Spleen (tissue), 11 donors: ENCODE measurements around the gene CIPC. TPM values are rescaled to one million over a fixed set of nuclear protein-coding genes. Genes with fewer than 3 reads are reported as not detected.
A peak's percentile ranks its signal among the peaks of the same experiment; 100 is the strongest.

ENCODE experiments used
- DNase-seq: peaks from one replicate; pipeline ENCODE4 v3.0.0-alpha.2; 2020
- H3K27ac ChIP-seq, 8 donors: fragments of 200-600 bp; sonication (generic) in 7 of 8; 1 replicate in 4 of 8; 2 replicates in 4 of 8; pipeline versions ENCODE4 v1.5.0 to v1.8.0; 2016 to 2021; ENCODE audit warnings: inconsistent platforms in 4 of 8, mild to moderate bottlenecking in 4 of 8, moderate library complexity in 1 of 8
- H3K27me3 ChIP-seq, 7 donors: fragments of 200-600 bp; sonication (generic) in 6 of 7; replicated peaks in 1 of 7; 1 replicate in 4 of 7; 2 replicates in 3 of 7; pipeline versions ENCODE4 v1.5.0 to v1.8.0; 2016 to 2021; ENCODE audit warnings: inconsistent platforms in 3 of 7, mild to moderate bottlenecking in 1 of 7
- H3K36me3 ChIP-seq, 6 donors: fragments of 200-600 bp; sonication (generic) in 5 of 6; 1 replicate in 4 of 6; 2 replicates in 2 of 6; pipeline versions ENCODE4 v1.5.0 to v1.8.0; 2016 to 2021; ENCODE audit warnings: inconsistent platforms in 2 of 6
- H3K4me1 ChIP-seq, 6 donors: fragments of 200-600 bp; sonication (generic) in 5 of 6; 1 replicate in 3 of 6; 2 replicates in 3 of 6; pipeline versions ENCODE4 v1.5.0 to v1.8.0; 2016 to 2021; ENCODE audit warnings: inconsistent platforms in 3 of 6
- H3K4me3 ChIP-seq, 8 donors: fragments of 200-600 bp; sonication (generic) in 7 of 8; 1 replicate in 4 of 8; 2 replicates in 4 of 8; pipeline versions ENCODE4 v1.5.0 to v1.8.0; 2016 to 2021; ENCODE audit warnings: inconsistent platforms in 4 of 8, mild to moderate bottlenecking in 4 of 8, moderate library complexity in 2 of 8
- H3K9me3 ChIP-seq, 8 donors: fragments of 200-600 bp; sonication (generic) in 7 of 8; 1 replicate in 4 of 8; 2 replicates in 4 of 8; pipeline versions ENCODE4 v1.5.0 to v1.8.0; 2016 to 2021; ENCODE audit warnings: inconsistent platforms in 4 of 8
- CTCF ChIP-seq, 11 experiments: fragments of 200-600 bp in 7 of 11; fragments of 450-650 bp in 4 of 11; sonication (generic) in 4 of 11; IDR thresholded peaks in 8 of 11; conservative IDR thresholded peaks in 3 of 11; 1 replicate in 7 of 11; 2 replicates in 4 of 11; pipeline versions ENCODE4 v1.4.0 to v1.8.0; 2016 to 2021; ENCODE audit warnings: antibody characterized with exemption in 11 of 11, inconsistent platforms in 4 of 11, mild to moderate bottlenecking in 1 of 11
- POLR2A ChIP-seq, 3 donors: fragments of 450-650 bp; IDR thresholded peaks; one replicate each; pipeline ENCODE4 v1.5.1; 2017; ENCODE audit warnings: antibody characterized with exemption in 3 of 3, mild to moderate bottlenecking in 1 of 3
- POLR2AphosphoS5 ChIP-seq, 3 donors: sonication (generic); formaldehyde crosslinking; IDR thresholded peaks; one replicate each; pipeline ENCODE4 v1.5.1; 2017; ENCODE audit warnings: antibody characterized with exemption in 3 of 3
- WGBS, 5 donors: extraction: QIAGEN DNeasy Blood & Tissue Kit in 3 of 5; methylation state at CpG; one replicate each; pipeline versions ENCODE4 v1.1.5 to v1.1.7; 2013 to 2018; 5-methylcytosine and 5-hydroxymethylcytosine counted together
- intact Hi-C: fragments of 100-400 bp; cut with DNase I; formaldehyde crosslinking; loops from one replicate; pipeline ENCODE4 v1.15.0; 2023; ENCODE audit warnings: low total_unique reads
- polyA plus RNA-seq, 3 donors: library from polyadenylated mRNA; stranded (reverse); fragments of 200-250 nt; gene quantifications; one replicate each; pipeline ENCODE4 v1.2.1, GENCODE V29; 2013
- total RNA-seq, 7 donors: library from RNA; depleted of rRNA in 3 of 7; stranded (reverse); fragments of >200 nt in 3 of 7; fragmentation: NEBNext Ultra II Directional in 4 of 7; extraction: Animal tissue kit (Norgen Biotek cat#: 25700) in 4 of 7; gene quantifications; one replicate each; pipeline versions ENCODE4 v1.1.0 to v1.2.1, GENCODE V29; 2016 to 2021
- donor health status: healthy with polysubstance abuse.
- donor health status: DM: no; HTN: no; CAD: no; lungs with moderate emphysema.
- donor health status: DM: no; HTN: no; CAD: no.
- donor health status: Bipolar disorder and iron deficiency.
- donor health status: healthy.
- donor health status: DM: no; HTN: no; CAD: no.
- donor health status: DM: yes; HTN: yes; CAD: no.

CIPC gene
- total and polyA plus RNA-seq, 10 donors, result 4.2 to 33.8 (median 17.7) TPM

GRCh38 chr14:77069551-77069950 is 28.5 kb upstream of the CIPC start:
- 84 to 93% (median 88%) methylated on average over 7 of the region's 7 CpGs for WGBS, 5 donors
- intact Hi-C loops, result no loop called here
- H3K27me3 ChIP-seq, result peaks cover 0 to 22% (median 0%) of the 10 kb centered on the region in 7 donors
- TF ChIP-seq POLR2A (IDR thresholded peaks at IDR 0.05) (no peak), CTCF (IDR thresholded peaks at IDR 0.05 in 8 of 11, conservative IDR thresholded peaks at IDR 0.05 in 3 of 11) (no peak), POLR2AphosphoS5 (IDR thresholded peaks at IDR 0.05) (no peak)
- H3K27ac ChIP-seq, result peak overlapping the region in 1 of 8 donors; percentile 10
- H3K4me3 ChIP-seq, result no peak overlapping the region
- peaks cover 0 to 41% (median 29%) of the 10 kb centered on the region in 6 donors for H3K4me1 ChIP-seq
- H3K9me3 ChIP-seq, result no peaks in the 10 kb centered on the region
- no peak for DNase-seq
- H3K36me3 ChIP-seq, result peaks cover 0 to 6% (median 0%) of the 10 kb centered on the region in 6 donors

- peak overlapping the region in 3 of 8 donors; percentile 25 to 91 (median 47) for H3K27ac ChIP-seq
- TF ChIP-seq POLR2A (IDR thresholded peaks at IDR 0.05) (no peak), POLR2AphosphoS5 (IDR thresholded peaks at IDR 0.05) (no peak), CTCF (IDR thresholded peaks at IDR 0.05 in 8 of 11, conservative IDR thresholded peaks at IDR 0.05 in 3 of 11) (no peak)
- 55 to 85% (median 76%) methylated on average over 3 of the region's 3 CpGs for WGBS, 5 donors
- intact Hi-C loops, result loop anchor here (2.0 kb wide), 1 partner anchor 197 kb away; no protein-coding TSS in a partner anchor
- DNase-seq, result no peak
- peaks cover 0 to 56% (median 29%) of the 10 kb centered on the region in 6 donors for H3K4me1 ChIP-seq
- peaks cover 0 to 6% (median 0%) of the 10 kb centered on the region in 6 donors for H3K36me3 ChIP-seq
- H3K9me3 ChIP-seq, result no peaks in the 10 kb centered on the region
- H3K27me3 ChIP-seq, result peaks cover 0 to 22% (median 0%) of the 10 kb centered on the region in 7 donors
- no peak overlapping the region for H3K4me3 ChIP-seq
Measured at GRCh38 chr14:77071938-77072388, 26.1 kb upstream of the CIPC start.

- TF ChIP-seq CTCF (IDR thresholded peaks at IDR 0.05 in 8 of 11, conservative IDR thresholded peaks at IDR 0.05 in 3 of 11) (no peak), POLR2A (IDR thresholded peaks at IDR 0.05) (no peak), POLR2AphosphoS5 (IDR thresholded peaks at IDR 0.05) (no peak)
- H3K4me1 ChIP-seq, result peaks cover 0 to 51% (median 28%) of the 10 kb centered on the region in 6 donors
- intact Hi-C loops, result no loop called here
- H3K9me3 ChIP-seq, result peaks cover 0 to 5% (median 4%) of the 10 kb centered on the region in 8 donors
- H3K27me3 ChIP-seq, result peaks cover 0 to 6% (median 0%) of the 10 kb centered on the region in 7 donors
- peak overlapping the region in 2 of 8 donors; percentile 10 to 56 for H3K4me3 ChIP-seq
- H3K36me3 ChIP-seq, result peaks cover 0 to under 1% (median 0%) of the 10 kb centered on the region in 6 donors
- DNase-seq, result no peak
- peak overlapping the region in 6 of 8 donors; percentile 32 to 92 (median 88) for H3K27ac ChIP-seq
Measured at GRCh38 chr14:77074969-77075368, 23.1 kb upstream of the CIPC start.

- Histone ChIP-seq H3K27ac (peak overlapping the region; percentile 32 to 92 (median 82)), H3K36me3 (no peaks in the 10 kb centered on the region), H3K4me1 (peaks cover 0 to 40% (median 19%) of the 10 kb centered on the region in 6 donors), H3K9me3 (peaks cover 0 to 12% (median 9%) of the 10 kb centered on the region in 8 donors), H3K27me3 (no peaks in the 10 kb centered on the region), H3K4me3 (peak overlapping the region in 4 of 8 donors; percentile 3 to 56 (median 14))
- no peak for DNase-seq
- intact Hi-C loops, result no loop called here
- TF ChIP-seq POLR2A (IDR thresholded peaks at IDR 0.05) (peak in 2 of 3 donors; percentile 30 to 32), POLR2AphosphoS5 (IDR thresholded peaks at IDR 0.05) (peak in 1 of 3 donors; percentile 85), CTCF (IDR thresholded peaks at IDR 0.05 in 8 of 11, conservative IDR thresholded peaks at IDR 0.05 in 3 of 11) (peak in 1 of 11 experiments; percentile 23)
- 33 to 49% (median 40%) methylated on average over 10 of the region's 10 CpGs for WGBS, 5 donors
Measured at GRCh38 chr14:77076113-77076631, 21.9 kb upstream of the CIPC start.
